NCI-H446 (cell line): ENCODE data around the gene ACTN4.
A peak's percentile ranks its signal among the peaks of the same experiment; 100 is the strongest.

ENCODE experiments used
- DNase-seq, 2 experiments: peaks; one replicate each; lab custom pipeline; 2025; lab: John Stamatoyannopoulos, UW

ACTN4 gene

DNA sequence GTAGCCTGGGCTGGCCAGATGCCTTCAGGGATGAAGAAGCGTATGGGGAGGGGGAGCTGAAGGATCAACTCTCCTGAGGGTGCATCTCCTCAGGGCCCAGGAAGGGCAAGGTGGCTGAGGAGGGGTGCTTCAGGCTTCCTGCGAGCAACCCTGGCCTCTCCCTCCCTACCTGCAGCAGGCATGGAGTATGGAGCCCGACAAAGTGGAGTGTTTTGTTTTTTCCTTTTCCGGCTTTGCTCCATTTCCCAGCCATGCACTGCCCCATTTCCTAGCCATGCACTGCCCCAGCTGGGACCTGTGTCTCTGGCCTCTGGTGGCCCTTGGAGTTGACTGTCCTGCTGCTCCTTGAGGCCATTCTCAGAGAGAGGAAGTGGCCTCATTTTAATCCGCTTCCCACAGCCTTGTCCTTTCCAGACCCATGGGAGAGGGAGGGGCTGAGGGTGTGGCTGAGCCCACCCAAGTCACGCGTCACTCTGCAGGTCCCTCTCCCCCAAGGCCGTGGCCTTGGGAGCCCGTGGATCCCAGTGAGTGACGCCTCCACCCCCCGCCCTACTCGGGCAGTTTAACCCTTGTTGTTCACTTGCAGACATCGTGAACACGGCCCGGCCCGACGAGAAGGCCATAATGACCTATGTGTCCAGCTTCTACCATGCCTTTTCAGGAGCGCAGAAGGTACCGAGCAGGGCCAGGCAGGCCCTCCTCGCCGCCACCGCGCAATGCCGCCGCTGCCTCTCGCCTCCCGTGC is 62.4 kb downstream of the ACTN4 start:
- no peak for DNase-seq

DNA sequence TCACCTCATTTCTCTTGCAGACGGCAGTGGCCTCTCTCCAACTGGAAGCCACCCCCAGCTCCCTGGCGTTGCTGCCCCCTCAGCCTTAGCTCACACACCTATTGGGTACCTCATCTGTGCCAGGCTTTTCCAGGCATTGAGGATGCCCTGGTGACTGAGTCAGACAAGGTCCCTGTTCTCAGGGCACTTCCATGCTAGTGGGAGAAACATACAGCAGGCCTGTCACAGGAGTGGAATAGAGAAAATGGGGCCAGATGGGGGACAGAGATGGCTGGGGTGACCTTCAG is 62.9 kb downstream of the ACTN4 start:
- DNase-seq: no peak

DNA sequence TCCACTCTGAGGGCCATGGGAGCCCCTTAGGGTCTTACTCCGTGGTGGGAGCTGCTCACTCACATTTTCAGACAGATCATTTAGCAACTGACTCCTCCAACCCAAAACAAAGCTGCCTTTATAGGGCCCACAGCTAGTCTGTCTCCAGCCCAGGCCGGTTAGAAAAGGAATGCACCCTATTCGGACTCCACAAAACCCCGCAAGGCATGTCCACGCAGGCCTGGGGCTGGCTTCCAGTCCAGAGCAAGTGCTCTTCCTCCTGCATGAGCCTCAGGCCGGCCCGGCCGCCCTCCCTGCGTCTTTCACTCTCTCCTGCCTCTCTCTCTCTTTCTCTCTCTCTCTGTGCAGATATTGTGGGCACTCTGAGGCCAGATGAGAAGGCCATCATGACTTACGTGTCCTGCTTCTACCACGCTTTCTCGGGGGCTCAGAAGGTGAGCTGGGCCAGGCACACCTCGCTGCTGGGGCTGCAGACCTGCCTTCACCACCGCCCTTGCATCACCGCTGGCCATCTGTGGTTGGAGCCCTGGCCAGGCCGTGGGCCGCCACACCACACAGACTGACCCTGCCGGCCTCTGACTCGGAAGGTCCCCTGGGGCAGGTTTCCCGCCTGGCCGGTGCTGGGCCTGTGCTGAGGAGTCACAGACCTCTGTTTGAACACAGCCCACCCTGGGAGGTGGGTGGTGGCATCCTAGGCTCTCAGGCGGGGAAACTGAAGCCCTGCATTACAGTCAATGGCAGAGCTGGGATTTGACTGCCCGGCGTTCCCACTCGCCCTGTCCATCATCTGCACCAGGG is 63.7 kb downstream of the ACTN4 start:
- DNase-seq: no peak

DNA sequence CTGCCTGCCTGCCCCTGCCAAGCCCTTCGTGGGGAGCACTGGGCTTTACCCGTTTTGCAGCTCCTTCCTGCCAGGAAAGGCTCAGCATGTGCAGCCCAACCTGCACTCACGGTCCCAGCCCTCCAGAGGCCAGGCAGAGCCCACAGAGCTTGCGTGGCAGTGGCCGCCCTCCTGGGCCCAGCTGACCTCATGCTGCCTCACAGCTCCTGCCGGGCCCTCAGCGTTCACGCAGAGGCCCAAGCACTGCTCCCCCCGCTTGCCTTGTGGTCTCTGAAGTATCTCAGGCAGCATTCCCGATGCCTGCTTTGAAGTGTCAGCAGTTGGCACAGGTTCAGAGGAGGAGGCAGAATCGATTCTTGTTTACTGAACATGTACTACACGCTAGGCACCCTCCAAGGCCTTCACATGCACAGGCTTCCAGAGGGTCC is 64.3 kb downstream of the ACTN4 start:
- peak in 1 of 2 experiments; percentile 20 for DNase-seq

DNA sequence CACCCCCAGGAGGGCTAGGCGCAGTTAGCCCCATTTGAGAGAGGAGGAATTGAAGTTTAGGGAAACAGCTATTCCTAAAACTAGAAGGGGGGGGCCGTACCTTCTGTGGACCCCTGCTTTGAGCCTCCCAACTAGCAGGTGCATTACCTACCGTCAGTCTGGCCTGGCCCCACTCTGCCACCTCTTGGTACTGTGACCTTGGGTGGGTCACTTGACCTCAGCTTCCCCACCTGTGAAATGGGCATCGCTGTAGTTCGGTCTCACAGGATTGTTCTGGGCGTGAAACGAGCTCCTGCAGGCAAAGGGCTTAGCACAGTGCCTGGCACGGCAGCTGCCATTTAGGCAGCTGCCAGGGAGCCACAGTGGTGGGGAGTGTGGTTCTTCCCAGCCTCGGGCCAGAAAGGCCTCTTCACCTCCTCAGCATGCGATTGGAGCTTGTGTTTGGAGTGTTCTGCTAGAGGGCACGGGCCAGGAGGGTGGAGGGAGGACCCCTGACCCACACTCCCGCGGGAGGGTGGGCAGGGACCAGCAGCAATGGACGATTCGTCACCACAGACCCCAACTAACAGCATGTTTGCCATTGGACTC is 64.8 kb downstream of the ACTN4 start:
- DNase-seq: no peak

DNA sequence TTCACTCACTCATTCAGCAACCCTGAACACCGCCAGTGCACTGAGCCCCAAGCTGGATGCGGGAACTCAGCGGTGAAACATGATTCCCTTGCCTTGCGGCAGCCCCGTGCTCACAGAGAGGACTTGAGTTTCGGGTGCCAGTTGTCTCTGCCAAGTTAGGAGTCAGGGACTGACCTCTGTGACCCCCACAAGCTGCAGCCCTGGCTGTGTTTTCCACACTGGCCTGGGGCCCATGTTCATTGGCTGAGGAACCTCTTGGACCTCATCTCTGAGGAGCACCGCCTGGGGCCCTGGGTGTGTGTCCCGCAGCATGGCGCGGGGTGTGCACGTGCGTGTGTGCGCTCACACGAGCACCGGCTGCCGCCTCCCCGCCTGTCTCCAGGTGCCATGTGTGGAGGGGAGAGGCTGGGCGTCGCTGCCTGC is 65.8 kb downstream of the ACTN4 start:
- peak in 1 of 2 experiments; percentile 65 for DNase-seq

DNA sequence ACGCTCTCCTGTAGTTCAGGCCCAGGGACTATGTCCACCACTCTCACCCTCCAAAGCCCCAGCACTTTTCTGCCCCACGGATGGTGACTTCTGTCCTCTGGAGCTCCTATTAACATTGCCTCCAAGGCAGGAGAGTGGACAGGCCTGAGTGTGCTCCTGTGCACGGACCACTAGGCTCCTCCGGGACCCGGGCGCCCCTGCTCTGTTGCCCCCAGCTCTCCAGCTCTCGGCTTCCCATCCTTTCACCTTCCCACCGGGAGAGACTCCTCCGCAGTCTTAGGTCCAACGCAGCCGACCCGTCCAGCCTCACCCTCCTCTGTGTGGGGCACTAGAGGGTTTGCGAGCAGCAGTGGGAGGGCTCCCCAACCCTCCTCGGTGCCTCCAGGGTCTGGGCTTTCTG is 66.4 kb downstream of the ACTN4 start:
- no peak for DNase-seq

DNA sequence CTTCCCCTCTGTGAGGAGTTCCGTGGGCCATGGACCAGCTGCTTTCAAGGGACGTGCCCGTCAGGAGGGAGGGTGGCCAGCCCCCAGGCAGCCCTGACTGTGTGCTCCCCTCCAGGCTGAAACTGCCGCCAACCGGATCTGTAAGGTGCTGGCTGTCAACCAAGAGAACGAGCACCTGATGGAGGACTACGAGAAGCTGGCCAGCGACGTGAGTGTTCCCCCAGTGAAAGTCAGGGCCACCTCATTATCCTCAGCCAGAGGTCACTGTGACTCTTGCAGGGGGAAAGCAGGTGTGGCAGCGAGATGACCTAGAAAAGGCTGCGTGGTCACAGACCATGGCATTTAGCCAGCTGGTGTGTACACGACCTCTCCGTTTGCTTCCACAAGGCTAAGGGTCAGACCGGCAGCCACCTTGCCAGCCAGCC is 66.9 kb downstream of the ACTN4 start:
- DNase-seq: no peak

DNA sequence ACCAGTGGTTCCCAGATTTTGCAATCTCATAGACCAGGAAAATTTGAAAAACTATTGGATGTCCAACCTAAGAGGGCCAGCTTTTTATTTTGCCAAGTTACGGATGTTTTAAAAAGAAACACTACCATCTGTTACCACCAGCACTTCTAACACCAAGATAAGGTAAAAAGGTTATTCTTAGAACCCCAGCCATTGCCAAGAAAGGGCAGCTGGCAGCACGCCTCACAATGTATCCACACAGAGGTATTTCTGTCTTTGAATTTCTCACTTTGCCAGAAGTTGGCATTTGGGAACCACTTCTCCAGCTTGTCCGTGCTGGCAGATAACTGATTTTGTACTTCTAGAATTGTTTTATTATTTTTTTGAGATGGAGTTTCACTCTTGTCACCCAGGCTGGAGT is 68.1 kb downstream of the ACTN4 start:
- peak in 1 of 2 experiments; percentile 41 for DNase-seq

DNA sequence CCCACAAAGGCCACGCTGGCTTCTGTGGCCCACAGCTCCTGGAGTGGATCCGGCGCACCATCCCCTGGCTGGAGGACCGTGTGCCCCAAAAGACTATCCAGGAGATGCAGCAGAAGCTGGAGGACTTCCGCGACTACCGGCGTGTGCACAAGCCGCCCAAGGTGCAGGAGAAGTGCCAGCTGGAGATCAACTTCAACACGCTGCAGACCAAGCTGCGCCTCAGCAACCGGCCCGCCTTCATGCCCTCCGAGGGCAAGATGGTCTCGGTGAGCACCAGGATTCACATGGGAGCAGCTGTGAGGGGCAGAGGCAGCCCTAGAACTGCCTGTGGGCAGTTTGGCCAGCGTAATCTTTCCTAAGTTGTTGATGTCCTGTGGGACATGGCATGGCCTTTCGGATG is 69.6 kb downstream of the ACTN4 start:
- DNase-seq: no peak

DNA sequence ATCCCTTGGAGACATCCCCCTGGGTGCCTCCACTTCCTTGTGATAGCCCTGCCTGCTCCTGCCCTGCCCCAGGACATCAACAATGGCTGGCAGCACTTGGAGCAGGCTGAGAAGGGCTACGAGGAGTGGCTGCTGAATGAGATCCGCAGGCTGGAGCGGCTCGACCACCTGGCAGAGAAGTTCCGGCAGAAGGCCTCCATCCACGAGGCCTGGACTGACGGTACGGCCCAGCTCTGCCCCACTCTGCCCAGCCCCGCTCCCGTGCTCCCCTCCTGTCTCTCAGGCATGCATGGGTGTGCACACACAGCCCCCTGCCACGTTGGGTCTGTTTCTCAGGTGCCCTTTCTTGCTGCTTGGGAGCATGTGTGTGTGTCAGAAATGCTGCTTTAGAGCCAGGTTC is 70.4 kb downstream of the ACTN4 start:
- no peak for DNase-seq

DNA sequence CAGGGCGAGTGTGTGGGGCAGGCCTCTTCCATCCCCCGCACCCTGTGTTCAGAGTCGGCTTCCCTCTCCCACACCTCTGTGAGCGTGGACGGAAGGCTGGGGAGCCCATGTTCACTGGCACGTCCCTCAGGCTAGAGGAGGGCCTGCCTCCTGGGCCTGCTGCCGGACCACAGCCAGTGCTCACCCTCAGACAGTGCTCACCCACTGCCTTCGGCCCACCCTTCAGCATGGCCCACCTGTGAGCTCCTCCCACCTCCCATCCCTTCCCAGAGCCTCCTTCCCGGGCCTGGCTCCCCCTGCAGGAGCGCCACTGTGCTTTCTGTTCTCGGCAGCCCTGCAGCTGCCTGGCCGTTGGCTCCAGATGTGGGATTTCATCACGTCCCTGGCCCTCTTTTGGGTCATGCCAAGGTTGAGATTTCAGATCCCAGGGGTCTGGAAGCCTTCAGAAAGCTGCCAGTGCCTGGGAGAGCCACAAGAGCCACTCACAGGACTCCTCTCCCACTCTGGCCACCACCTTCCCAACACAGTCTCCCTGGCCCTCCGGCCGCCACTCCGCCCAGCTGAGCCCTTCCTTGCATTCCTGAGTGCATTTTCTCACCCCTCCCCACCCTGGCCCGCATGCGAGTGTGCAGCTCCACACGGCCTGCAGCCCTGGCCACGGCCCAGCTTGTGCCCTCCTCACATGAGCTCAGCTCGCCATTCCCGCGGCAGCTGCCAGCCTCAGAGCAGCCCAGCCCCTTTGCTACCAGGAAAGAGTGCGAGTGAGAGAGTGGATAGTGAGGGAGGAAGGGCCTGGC is 71.5 kb downstream of the ACTN4 start:
- no peak for DNase-seq

DNA sequence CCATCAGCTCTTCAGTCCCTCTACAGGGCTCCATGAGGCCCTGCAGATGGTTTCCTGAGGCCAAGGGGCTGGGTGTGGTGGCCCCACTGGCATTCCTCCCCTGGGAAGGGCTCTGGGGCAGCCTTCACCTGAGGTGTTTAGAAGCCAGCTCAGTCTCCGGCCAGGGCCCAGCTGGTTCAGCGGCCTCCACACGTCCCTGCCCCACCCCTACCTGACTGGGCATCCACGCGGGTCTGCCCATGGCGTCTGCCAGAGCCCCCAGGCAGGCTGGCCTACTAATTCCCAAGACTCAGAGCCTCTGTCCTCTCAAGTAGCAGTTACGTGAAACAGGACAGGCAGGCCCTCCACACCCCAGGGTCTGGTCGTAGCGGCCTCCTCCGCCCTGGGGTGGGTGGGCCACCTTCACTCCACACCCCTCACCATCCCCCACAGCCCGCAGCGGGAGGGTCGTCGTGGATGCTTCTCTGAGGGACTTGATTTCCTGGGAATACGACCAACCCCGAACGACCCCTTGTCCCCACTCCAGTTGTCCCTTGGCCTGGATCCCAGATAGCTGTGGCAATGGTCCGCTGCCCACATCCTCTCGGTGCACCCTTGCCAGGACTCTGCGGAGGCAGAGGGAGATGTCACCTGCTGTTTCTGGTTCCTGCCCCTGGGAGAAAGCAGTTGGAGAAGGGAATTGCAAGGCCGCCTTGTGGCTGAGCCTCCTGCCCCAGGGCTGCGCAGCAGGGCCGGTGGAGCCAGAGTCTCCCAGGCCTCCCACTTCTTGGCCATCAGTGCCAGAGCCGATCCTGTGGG is 72.5 kb downstream of the ACTN4 start:
- DNase-seq: no peak

DNA sequence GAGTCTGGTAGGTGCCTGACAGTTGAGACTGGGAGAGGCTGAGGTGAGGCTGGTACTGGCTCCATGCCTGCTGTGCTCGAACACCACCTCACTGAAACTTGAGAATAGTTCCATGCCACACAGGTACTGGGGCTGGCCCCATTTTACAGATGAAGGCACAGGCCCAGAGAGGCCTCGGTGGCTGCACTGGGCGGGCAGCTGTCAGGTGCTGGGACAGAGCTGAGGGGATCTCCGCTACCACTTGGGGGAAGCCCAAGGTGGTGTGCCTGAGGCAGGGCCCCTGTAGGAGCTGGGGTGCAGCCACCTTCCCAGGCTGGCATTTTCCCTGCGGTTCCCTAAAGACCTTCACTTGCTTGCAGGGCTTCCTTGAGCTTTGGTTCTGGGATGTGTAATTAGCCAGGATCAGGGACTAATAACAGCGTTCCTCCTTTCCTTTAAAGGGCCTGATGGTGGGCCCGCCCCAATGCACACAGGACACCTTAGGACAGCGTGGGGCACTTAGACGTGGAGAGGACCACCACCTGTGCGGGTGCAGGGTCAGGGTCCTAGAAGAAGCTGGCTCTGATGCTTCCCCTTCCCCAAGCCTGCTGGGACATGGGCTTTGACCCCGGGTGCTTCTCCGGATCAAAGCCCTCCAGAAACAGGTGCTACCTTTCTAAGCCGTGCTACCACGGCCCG is 73.2 kb downstream of the ACTN4 start:
- no peak for DNase-seq

DNA sequence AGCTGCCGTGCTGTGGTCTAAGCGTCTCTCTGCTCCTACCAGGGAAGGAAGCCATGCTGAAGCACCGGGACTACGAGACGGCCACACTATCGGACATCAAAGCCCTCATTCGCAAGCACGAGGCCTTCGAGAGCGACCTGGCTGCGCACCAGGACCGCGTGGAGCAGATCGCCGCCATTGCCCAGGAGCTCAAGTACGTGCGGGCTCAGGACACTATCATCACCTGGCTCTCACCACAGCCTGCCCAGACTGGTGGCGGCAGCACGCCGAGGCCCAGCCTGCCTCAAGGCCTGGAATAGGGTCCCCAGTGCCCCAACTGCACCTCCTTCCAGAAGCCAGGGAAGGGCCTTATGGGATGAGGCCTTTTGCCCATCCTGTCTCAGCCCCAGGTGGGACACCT is 74.0 kb downstream of the ACTN4 start:
- no peak for DNase-seq

DNA sequence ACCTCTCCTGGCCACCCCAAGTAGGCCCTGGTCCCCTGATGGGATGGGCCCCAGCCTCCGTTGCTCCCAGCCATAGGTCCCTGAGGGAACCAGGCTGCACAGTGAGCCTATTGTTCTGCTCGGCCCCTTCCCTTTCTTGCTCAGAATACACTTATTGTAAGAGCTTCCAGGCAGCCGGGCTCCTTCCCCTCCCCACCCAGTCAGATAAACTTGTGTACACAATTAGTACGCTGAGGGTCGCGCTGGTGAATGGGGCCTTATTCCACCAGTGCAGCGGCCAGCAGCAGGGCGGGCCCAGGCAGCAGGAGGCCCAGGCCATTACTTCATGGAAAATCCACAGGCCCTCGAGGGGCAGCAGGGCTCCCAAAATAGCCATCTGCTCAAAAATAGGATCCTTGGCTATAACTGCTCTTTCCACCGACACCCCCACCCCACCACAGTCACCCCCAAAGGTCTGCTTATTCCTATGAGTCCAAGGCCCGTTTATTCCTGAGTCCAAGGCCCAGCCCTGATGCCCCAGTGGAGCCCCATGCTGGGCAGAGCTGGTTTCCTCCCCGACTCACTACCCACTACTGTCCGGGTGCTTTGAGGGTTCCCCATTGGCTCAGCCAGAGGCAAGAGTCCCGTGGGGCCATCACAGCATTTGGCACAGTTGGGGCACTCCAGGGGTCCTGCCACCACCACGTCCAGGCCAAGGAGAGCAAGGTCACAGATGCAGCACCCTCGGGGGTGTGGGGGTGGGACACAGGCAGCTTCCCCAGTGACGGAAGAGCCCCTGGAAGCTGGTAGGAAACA is 74.7 kb downstream of the ACTN4 start:
- DNase-seq: no peak

DNA sequence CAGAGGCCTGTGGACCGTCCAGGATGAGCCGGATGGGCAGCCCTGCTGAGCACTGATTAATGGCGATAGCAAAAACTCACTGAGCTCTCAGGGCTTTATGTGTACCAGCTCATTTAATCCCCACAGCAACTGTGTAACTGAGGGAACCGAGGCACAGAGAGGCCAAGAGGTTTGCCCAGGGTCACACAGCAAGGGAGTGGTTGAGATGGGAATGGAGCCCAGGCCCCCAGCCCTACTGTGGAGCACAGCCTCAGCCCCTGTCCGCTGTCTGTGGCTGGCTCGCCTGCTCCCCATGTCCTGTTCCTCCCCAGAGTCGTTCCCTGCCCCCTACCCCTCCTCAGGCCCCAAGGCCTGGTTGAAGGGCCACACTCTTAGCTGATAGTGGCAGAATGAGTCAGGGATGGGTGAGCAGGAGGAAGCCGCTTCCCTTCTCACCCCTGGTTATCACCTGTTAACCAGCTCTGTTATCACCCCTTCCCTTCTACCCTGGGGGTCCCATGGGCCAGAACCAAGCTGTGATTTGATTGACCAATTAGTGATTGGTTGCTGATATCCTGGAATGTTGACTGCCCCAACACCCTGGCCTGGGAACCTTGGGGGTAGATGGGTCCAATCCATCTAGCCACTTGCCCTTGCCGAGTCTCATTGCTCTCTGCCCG is 75.6 kb downstream of the ACTN4 start:
- DNase-seq: no peak

DNA sequence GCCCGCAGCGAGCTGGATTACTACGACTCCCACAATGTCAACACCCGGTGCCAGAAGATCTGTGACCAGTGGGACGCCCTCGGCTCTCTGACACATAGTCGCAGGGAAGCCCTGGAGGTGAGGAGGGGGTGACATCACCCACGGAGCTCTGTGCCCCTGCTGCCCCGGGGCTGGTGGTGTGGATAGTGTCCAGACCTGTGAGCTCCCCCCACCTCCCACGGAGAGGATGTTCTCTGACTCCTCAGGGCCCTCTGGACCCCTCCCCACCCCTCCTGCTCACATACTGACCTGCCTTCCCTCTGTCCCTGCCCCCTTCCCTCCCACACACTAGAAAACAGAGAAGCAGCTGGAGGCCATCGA is 76.1 kb downstream of the ACTN4 start:
- DNase-seq: no peak

DNA sequence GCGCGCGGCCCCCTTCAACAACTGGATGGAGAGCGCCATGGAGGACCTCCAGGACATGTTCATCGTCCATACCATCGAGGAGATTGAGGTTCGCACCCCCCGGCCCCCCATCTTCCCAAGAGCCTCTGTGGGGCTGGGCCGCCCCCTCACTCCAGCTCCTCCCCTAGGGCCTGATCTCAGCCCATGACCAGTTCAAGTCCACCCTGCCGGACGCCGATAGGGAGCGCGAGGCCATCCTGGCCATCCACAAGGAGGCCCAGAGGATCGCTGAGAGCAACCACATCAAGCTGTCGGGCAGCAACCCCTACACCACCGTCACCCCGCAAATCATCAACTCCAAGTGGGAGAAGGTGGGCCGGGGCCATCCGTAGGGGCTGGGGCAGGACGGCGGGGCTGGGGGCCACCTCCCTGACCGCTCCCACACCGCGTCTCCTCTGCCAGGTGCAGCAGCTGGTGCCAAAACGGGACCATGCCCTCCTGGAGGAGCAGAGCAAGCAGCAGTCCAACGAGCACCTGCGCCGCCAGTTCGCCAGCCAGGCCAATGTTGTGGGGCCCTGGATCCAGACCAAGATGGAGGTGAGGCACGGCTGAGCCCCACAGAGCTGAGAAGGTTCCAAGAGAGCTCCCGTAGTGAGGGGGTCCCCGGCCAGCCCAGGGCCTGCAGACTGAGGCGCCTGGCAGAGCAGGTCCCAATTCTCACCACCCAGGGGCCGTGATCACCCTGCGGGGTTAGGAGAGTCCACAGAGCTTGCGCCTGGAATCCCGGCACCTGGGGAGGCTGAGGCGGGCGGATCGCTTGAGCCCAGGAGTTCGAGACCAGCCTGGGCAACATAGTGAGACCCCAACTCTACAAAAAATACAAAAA is 76.8 kb downstream of the ACTN4 start:
- no peak for DNase-seq
